AG09319 (cell line): ENCODE measurements around the gene RRH.

Experiments
- DNase-seq: peaks from one replicate; pipeline ENCODE4 v3.0.0-alpha.2; 2010; ENCODE audit warnings: low read depth; ENCODE audit errors: extremely low read depth
- CTCF ChIP-seq: IDR thresholded peaks from 2 replicates; pipeline ENCODE4 v1.5.1; 2011; ENCODE audit warnings: low read depth, mild to moderate bottlenecking, inconsistent platforms, low read length, moderate library complexity

The RRH gene

GRCh38 chr4:109816894-109817293, 10.9 kb upstream of the RRH start:
- no peak for TF ChIP-seq CTCF

GRCh38 chr4:109818268-109818667, 9.5 kb upstream of the RRH start:
- TF ChIP-seq CTCF, result no peak
- DNase-seq, result no peak

More at GRCh38 chr4:109816894-109817293, 10.9 kb upstream of the RRH start:
- DNase-seq, result no peak

GRCh38 chr4:109820563-109820962, 7.2 kb upstream of the RRH start:
- TF ChIP-seq CTCF, result no peak
- no peak for DNase-seq

- DNase-seq, result no peak
- no peak for TF ChIP-seq CTCF
Observed at GRCh38 chr4:109821185-109821584, 6.6 kb upstream of the RRH start.

GRCh38 chr4:109826719-109827118, 1.1 kb upstream of the RRH start:
- no peak for DNase-seq
- peak; percentile 56 for TF ChIP-seq CTCF

GRCh38 chr4:109833756-109834155, 6.0 kb downstream of the RRH start:
- no peak for TF ChIP-seq CTCF

GRCh38 chr4:109836985-109837384, 9.2 kb downstream of the RRH start:
- DNase-seq, result no peak
- TF ChIP-seq CTCF, result no peak

More at GRCh38 chr4:109833756-109834155, 6.0 kb downstream of the RRH start:
- no peak for DNase-seq
